ENCODE measurements around the gene POLR3A. TPM values are rescaled to one million over a fixed set of nuclear protein-coding genes. Genes with fewer than 3 reads are reported as not detected.

The POLR3A gene
- total RNA-seq, 1 donor = 11.9 TPM

- Histone ChIP-seq H3K4me1 (ENCODE audit: insufficient read depth, low read length) (peaks cover 27% of the 10 kb centered on the region), H3K79me2 (ENCODE audit: insufficient read depth, low read length) (peaks cover 28% of the 10 kb centered on the region), H3K27ac (ENCODE audit: low read depth, low read length) (no peak overlapping the region), H3K4me3 (ENCODE audit: insufficient read depth, low read length) (no peak overlapping the region), H3K9me3 (ENCODE audit: low read depth, low read length) (no peaks in the 10 kb centered on the region), H3K4me2 (ENCODE audit: insufficient read depth, low read length) (no peak overlapping the region), H2AFZ (ENCODE audit: low read length) (no peak overlapping the region), H3K27me3 (ENCODE audit: insufficient read depth, low read length) (no peaks in the 10 kb centered on the region), H3K36me3 (ENCODE audit: insufficient read depth, low read length) (peaks cover 50% of the 10 kb centered on the region), H4K20me1 (ENCODE audit: insufficient read depth, low read length) (peaks cover 55% of the 10 kb centered on the region)
- DNase-seq (ENCODE audit: insufficient read length, low spot score, missing footprints) = no peak
- no peak for TF ChIP-seq CTCF (IDR thresholded peaks at IDR 0.05; ENCODE audit: extremely low read depth, low read depth, low read length)
Measured at GRCh38 chr10:78042752-78043104, 13.4 kb upstream of the POLR3A start.

- H3K4me2 ChIP-seq (ENCODE audit: insufficient read depth, low read length) = no peak overlapping the region
- no peak for TF ChIP-seq CTCF (IDR thresholded peaks at IDR 0.05; ENCODE audit: extremely low read depth, low read depth, low read length)
- peaks cover 56% of the 10 kb centered on the region for H3K36me3 ChIP-seq (ENCODE audit: insufficient read depth, low read length)
- no peak overlapping the region for H2AFZ ChIP-seq (ENCODE audit: low read length)
- no peaks in the 10 kb centered on the region for H3K27me3 ChIP-seq (ENCODE audit: insufficient read depth, low read length)
- peaks cover 29% of the 10 kb centered on the region for H3K4me1 ChIP-seq (ENCODE audit: insufficient read depth, low read length)
- peaks cover 33% of the 10 kb centered on the region for H3K79me2 ChIP-seq (ENCODE audit: insufficient read depth, low read length)
- H3K4me3 ChIP-seq (ENCODE audit: insufficient read depth, low read length) = no peak overlapping the region
- H3K27ac ChIP-seq (ENCODE audit: low read depth, low read length) = no peak overlapping the region
- no peak for DNase-seq (ENCODE audit: insufficient read length, low spot score, missing footprints)
- no peaks in the 10 kb centered on the region for H3K9me3 ChIP-seq (ENCODE audit: low read depth, low read length)
- peaks cover 60% of the 10 kb centered on the region for H4K20me1 ChIP-seq (ENCODE audit: insufficient read depth, low read length)
Measured at GRCh38 chr10:78042058-78042751, 12.9 kb upstream of the POLR3A start.

- peaks cover 37% of the 10 kb centered on the region for H3K4me1 ChIP-seq (ENCODE audit: insufficient read depth, low read length)
- no peak overlapping the region for H3K4me3 ChIP-seq (ENCODE audit: insufficient read depth, low read length)
- H3K9me3 ChIP-seq (ENCODE audit: low read depth, low read length) = no peaks in the 10 kb centered on the region
- no peak overlapping the region for H2AFZ ChIP-seq (ENCODE audit: low read length)
- no peaks in the 10 kb centered on the region for H3K27me3 ChIP-seq (ENCODE audit: insufficient read depth, low read length)
- TF ChIP-seq CTCF (IDR thresholded peaks at IDR 0.05; ENCODE audit: extremely low read depth, low read depth, low read length) = no peak
- peaks cover 68% of the 10 kb centered on the region for H4K20me1 ChIP-seq (ENCODE audit: insufficient read depth, low read length)
- no peak overlapping the region for H3K4me2 ChIP-seq (ENCODE audit: insufficient read depth, low read length)
- H3K79me2 ChIP-seq (ENCODE audit: insufficient read depth, low read length) = peaks cover 41% of the 10 kb centered on the region
- DNase-seq (ENCODE audit: insufficient read length, low spot score, missing footprints) = no peak
- peaks cover 64% of the 10 kb centered on the region for H3K36me3 ChIP-seq (ENCODE audit: insufficient read depth, low read length)
- H3K27ac ChIP-seq (ENCODE audit: low read depth, low read length) = no peak overlapping the region
Measured at GRCh38 chr10:78041170-78042057, 12.1 kb upstream of the POLR3A start.

- no peak for TF ChIP-seq CTCF (IDR thresholded peaks at IDR 0.05; ENCODE audit: extremely low read depth, low read depth, low read length)
- Histone ChIP-seq H3K36me3 (ENCODE audit: insufficient read depth, low read length) (peaks cover 77% of the 10 kb centered on the region), H3K27ac (ENCODE audit: low read depth, low read length) (no peak overlapping the region), H3K9me3 (ENCODE audit: low read depth, low read length) (no peaks in the 10 kb centered on the region), H4K20me1 (ENCODE audit: insufficient read depth, low read length) (peaks cover 85% of the 10 kb centered on the region), H3K4me2 (ENCODE audit: insufficient read depth, low read length) (no peak overlapping the region), H3K79me2 (ENCODE audit: insufficient read depth, low read length) (peaks cover 58% of the 10 kb centered on the region), H3K4me3 (ENCODE audit: insufficient read depth, low read length) (no peak overlapping the region), H3K27me3 (ENCODE audit: insufficient read depth, low read length) (no peaks in the 10 kb centered on the region), H3K4me1 (ENCODE audit: insufficient read depth, low read length) (peaks cover 49% of the 10 kb centered on the region), H2AFZ (ENCODE audit: low read length) (no peak overlapping the region)
- no peak for DNase-seq (ENCODE audit: insufficient read length, low spot score, missing footprints)
Measured at GRCh38 chr10:78039743-78040142, 10.4 kb upstream of the POLR3A start.

Measured in osteoblast (primary cell).